Stimulated activated CD8-positive, alpha-beta memory T cell treated with anti-CD3 and anti-CD28 coated beads, Interleukin-7, amount 100 ng/mL, for 24 hours (primary cell): ENCODE results near the gene CEP76.

ENCODE experiments used
- DNase-seq: peaks from one replicate; pipeline ENCODE4 v3.0.0-alpha.2; 2020; ENCODE audit warnings: low read depth

Gene CEP76, protein sequence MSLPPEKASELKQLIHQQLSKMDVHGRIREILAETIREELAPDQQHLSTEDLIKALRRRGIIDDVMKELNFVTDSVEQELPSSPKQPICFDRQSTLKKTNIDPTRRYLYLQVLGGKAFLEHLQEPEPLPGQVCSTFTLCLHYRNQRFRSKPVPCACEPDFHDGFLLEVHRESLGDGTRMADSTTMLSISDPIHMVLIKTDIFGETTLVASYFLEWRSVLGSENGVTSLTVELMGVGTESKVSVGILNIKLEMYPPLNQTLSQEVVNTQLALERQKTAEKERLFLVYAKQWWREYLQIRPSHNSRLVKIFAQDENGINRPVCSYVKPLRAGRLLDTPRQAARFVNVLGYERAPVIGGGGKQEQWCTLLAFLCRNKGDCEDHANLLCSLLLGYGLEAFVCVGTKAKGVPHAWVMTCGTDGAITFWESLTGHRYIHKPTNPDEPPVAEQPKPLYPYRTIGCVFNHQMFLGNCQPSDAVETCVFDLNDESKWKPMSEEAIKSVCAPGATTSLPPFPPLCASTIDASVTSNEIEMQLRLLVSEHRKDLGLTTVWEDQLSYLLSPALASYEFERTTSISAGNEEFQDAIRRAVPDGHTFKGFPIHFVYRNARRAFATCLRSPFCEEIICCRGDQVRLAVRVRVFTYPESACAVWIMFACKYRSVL

GRCh38 chr18:12702221-12703095 lies at the start of gene CEP76, which contains the start of gene PSMG2:
Gene CEP76 (minus strand): TSS chr18:12702723. CDS start chr18:12702548, 175 bp downstream.
Gene PSMG2 (plus strand): TSS chr18:12703042. CDS start chr18:12703108, 66 bp downstream.
- peak; percentile 59 for DNase-seq

DNA sequence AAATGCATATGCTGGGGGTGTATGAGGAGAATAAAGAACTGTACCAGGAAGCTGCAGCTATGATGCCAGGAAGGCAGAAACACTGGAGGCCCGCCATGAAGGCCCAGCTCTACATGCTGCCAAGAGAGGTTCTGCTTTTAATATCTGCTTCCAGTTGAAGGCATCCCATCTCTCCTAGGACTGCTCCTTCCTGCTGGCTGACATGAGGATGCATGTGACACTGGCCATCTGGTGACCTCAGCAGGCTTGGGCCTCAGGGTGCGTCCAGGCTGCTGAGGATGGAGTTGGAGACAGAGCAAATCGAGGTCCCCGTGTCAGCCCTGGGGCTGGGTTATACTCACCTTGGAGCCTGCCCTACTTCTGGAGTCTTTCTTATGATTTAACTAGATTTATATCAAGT lies 49.4 kb upstream of the CEP76 start:
- DNase-seq: no peak

DNA sequence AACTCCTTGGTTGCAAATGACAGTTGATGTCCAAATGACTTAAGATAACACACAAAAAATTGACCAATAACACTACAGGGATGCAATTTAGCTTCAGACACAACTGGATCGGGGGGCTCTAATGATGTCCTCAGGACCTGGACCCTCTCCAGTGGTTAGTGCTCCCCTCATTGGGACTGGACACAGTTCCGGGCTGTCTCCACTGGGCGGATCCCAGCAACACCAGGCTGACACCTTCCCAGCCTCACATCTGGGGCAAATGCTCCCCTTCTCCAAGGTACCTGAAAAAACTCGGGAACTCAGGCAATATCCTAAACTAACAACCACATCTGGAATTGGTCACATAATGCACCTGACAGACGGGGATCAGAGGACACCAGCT lies 49.0 kb upstream of the CEP76 start:
- no peak for DNase-seq

DNA sequence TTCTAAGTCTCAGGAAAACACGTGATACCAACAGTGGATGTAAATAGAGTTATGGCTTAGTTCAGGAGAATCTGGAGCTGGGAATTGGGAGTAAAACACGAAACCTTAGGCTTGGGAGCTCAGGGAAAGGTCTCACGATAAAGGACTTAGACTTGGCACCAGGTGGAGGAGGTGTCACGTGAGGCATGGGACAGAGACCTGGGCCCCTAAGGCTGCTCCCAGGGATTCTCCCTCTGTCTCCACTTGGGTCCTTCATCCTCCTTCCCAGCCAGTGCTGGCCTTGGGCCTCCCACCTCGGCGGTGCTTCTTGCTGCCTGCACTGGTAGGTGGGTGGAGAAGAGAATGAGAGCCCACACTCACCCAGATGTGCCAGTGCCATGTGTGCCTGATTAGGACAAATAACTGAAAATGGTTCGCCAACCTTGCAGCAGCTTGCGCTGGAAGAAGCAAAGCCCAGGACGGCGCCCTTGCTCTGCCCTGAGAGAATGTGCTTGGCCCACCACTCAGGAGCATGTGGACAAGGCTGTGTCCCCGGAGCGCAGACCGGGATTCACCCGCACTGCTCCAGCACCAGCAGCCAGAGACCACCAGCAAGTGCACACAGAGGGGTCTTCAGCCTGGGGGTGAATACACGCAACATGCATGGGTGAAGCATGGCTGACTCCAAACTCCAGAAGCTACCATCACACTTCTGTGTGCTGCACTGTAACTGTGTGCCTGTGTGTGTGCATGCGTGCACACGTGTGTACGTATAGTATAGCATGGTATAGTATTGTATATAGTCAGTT lies 48.4 kb upstream of the CEP76 start:
- no peak for DNase-seq

DNA sequence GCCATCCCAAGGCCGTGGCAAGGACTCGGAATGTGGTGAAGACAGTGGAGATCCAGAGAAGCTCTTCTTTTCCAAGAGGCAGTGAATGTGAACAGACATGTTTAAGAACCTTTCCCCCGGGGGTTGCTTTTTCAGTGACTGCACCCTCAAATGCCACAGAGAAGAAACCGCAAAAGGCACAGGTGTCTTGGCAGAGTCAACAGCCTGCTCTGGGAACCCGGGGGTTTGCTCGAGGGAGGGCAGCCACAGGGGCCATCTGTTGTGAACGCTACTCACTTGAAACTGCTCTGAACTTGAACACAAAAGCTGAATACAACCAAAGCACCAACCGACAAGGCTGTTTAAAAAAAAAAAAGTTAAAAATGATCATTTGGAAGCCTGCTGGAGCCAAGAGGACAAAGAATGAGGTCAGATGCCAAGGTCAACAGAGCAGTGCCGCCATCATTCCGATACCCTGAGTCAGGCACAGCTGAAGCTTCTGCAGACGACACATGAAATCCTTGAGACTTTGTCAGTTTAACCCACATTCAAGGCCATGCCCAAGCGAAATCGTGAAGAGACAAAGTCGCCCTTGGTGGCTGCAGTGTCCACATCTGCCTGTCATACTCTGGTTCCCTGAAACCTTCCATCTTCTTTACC lies 47.7 kb upstream of the CEP76 start:
- no peak for DNase-seq

- no peak for DNase-seq
These were observed 46.6 kb upstream of the CEP76 start for GRCh38 chr18:12749121-12749520.

DNA sequence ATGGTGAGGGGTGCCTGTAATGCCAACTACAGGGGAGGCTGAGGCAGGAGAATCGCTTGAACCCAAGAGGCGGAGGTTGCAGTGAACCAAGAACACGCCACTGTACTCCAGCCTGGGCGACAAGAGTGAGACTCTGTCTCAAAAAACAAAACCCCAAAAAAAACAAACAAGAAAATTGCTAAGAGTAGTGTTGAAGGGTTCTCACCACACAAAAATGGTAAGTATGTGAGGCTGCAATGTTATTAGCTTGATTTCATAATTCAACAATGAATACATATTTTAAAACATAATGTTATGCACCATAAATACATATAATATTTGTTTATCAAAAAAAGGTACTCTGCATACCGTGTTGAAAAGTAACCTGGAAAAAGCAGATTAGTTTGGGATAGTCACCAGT lies 46.1 kb upstream of the CEP76 start:
- DNase-seq: no peak

DNA sequence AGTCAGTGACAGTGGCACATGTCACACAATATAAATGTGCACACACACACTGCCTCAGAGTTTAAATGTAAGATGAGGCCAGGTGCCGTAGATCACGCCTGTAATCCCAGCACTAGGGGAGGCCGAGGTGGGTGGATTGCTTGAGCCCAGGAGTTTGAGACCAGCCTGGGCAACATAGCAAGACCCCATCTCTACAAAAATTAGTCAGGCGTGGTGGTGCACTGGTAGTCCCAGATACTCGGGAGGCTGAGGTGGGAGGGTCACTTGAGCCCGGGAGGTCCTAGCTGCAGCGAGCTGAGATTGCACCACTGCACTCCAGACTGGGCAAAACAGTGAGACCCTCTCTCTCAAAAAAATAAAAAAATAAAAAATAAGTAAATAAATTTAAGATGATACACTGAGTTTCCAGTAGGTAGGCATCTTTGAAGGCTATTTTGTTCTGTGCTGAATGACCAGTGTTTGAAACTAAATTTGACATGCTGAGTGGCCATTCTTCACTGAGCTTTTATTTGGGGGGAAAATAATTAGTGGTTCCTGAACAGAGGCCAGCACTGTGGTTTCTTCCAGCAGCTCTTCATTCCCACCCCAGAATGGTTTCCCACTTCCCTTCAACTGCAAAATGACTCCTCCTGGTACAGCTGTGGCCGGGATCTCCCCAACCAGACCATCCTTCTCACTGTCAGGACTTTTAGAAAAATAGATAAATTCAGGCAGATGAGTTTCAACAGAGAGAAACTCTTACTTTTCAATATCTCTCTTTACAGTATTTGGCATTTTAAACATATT lies 45.2 kb upstream of the CEP76 start:
- no peak for DNase-seq

DNA sequence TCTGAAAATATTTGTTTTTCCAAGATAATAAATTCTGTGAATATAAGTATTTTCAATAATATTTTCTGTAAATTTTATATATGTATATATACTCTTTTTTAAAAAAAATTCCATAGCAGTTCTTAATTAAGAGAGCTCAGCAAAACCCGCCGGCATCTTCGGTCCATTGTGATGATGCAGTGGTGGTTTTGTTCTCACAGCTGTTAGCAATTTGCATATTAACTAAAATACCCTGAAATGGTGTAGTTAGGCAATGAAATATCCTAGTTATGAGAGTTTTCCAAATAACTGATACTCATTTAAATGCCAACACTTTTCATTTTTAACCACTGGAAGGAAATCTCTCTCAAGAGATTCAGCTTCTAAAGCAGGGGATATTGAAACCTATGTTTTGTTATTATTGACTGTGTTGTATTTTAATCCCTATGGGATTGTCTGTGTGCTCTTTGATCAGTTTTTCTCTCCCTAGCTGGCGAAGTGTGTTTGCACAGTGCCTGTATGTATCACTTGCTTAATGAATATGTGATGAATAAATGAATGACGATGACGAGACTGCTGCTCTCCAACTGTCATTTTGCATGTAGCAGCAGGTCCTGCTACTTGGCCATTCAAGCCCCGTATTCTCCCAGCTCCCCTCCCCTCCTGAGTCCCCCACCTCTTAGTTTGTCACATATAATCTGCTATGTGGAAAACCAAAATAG lies 42.7 kb upstream of the CEP76 start:
- DNase-seq: no peak

DNA sequence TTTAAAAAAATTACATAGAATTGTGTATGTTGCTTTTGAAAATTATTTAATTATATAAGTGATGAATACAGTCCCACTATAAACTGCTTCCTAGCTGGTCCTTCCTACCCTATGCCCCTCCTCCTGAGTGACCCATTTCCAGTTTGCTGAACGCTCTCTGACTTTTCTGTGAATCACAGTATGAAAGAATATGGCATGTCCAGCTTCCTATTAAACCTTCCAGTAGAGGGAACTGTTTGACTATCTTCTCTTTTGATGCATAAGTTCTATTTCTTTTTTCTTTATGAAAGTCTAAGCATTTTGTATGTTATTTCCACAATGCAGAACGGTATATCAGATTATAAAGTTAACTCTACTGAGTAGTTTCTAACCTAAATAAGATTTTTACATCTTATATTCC lies 41.6 kb upstream of the CEP76 start:
- no peak for DNase-seq

DNA sequence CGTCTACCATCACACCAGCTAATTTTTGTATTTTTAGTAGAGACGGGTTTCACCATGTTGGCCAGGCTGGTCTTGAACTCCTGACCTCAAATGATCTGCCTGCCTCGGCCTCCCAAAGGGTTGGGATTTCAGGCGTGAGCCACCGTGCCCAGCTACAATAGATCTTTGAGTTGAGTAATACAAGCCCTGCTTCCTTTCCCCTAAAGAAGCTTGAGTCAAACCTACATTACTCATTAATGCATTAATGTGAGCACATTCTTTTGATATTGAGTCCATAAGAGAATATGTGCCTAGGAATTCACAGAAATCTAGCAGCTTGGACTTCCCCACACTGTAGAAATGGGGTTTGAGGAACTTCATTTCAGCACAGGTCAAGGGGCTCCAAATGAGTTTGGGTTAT lies 39.9 kb upstream of the CEP76 start:
- no peak for DNase-seq

GRCh38 chr18:12741351-12741750 lies 38.8 kb upstream of the CEP76 start:
- no peak for DNase-seq

- DNase-seq: no peak
These were observed 34.9 kb upstream of the CEP76 start for GRCh38 chr18:12737243-12737902.

DNA sequence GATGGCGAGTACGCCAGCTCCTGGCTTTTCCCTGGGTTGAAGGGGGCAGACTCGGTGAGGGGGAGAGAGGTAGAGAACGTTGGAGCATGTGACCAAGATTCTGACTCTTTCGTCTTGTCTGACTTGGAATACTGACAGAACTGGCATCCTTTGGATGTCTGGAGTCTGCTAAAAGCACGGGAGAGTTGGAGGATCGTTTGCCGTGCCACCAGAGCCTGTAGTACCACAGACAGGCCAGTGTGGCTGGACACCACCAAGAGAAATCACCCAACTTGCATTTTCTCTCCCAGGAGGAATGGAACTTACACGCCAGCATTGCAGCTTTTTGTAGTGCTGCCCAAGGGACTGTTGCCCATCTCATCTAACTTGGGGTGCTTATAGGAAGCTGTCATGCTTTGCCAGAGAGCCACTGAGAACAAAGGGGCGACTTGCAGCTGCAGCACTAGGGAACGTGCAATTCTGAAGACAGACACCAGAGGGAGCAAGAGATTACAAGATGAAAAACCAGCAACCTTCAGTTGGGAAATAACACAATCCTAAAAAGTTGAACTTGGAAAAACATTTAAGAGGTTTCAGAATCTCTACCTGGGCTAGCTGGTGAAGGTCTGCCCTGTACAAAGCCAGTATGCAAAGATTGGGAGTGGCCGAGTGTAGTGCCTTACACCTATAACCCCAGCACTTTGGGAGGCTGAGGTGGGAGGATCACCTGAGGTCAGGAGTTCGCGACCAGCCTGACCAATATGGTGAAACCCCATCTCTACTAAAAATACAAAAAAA lies 24.4 kb upstream of the CEP76 start:
- peak; percentile 9 for DNase-seq

DNA sequence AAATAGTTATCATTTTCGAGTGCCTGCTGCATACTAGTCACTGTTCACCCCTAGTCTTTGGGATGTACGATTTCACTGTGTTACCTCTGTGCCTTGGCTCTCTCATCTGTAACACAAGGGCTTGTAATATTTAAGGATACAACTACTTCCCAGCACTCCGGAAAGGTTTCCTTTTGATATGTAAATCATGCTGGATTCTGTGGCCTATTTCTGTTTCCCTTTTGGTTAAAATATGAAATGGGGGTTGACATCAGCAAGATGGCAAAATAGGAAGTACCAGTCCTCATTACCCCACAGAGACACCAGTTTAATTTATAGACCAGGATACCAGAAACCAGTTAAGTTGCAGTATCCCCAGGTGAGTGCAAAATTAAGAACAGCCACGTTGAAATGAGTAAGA lies 23.8 kb upstream of the CEP76 start:
- DNase-seq: no peak

DNA sequence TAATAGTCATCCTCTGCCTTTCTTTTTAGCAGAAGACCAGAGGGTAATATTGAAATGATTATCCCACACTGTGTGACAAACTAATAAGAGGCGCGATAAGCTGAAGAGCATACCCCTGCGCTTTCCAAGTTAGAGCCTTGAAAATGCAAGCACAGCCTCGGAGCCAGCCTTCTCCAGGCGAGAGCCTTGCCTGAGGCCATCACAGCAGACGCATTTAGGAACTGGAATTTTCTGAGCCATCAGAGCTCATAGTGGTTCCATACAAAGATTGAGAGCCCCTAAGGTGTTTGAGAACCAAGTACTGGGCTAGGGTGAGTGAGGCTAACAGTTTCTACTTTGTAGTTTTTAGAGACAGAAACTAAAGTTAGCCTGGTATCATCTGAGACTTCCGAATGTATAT lies 20.2 kb upstream of the CEP76 start:
- DNase-seq: no peak

- DNase-seq: no peak
These were observed 19.2 kb upstream of the CEP76 start for GRCh38 chr18:12721495-12722275.

DNA sequence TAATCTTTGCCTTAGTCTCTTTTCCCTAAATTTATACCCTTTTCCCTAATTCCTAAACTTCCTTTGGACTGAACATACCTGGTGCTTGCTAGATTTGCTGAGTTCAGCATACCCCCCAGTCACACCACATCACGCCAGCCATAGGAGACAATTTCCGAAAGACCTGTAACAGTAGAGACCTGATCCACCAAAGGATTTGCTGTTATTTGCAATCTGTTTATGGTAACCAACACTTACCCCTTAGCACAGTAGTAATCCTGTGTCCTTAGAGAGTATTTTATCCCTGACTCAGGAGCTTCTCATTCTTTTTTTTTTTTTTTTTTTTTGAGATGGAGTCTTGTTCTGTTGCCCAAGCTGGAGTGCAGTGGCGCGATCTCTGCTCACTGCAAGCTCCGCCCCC lies 8.9 kb upstream of the CEP76 start:
- DNase-seq: no peak
